ENCODE data around the gene ALDH18A1.
"Not testable (repeated sequence)": the region's sequence is repeated elsewhere in the genome, so short reads cannot be mapped to it uniquely, and the experiment has no call there.

The ALDH18A1 gene

GRCh38 chr10:95691281-95691680, 34.8 kb upstream of the ALDH18A1 start:
- DNase-seq (ENCODE audit: extremely low read depth, low read depth): no peak
- no peak for TF ChIP-seq CTCF (IDR thresholded peaks at IDR 0.05; ENCODE audit: low read depth, low read length)

- no peak for DNase-seq (ENCODE audit: extremely low read depth, low read depth)
- no peak for TF ChIP-seq CTCF (IDR thresholded peaks at IDR 0.05; ENCODE audit: low read depth, low read length)
These were observed 32.1 kb upstream of the ALDH18A1 start for GRCh38 chr10:95688648-95689047.

- DNase-seq (ENCODE audit: extremely low read depth, low read depth): no peak
- TF ChIP-seq CTCF (IDR thresholded peaks at IDR 0.05; ENCODE audit: low read depth, low read length): no peak
These were observed 27.5 kb upstream of the ALDH18A1 start for GRCh38 chr10:95683966-95684365.

- TF ChIP-seq CTCF (IDR thresholded peaks at IDR 0.05; ENCODE audit: low read depth, low read length): no peak
- DNase-seq (ENCODE audit: extremely low read depth, low read depth): no peak
These were observed 19.0 kb upstream of the ALDH18A1 start for GRCh38 chr10:95675403-95676116.

GRCh38 chr10:95674643-95675042, 18.1 kb upstream of the ALDH18A1 start:
- no peak for DNase-seq (ENCODE audit: extremely low read depth, low read depth)
- TF ChIP-seq CTCF (IDR thresholded peaks at IDR 0.05; ENCODE audit: low read depth, low read length): no peak

GRCh38 chr10:95672641-95673040, 16.1 kb upstream of the ALDH18A1 start:
- not testable (repeated sequence) for DNase-seq (ENCODE audit: extremely low read depth, low read depth)

- DNase-seq (ENCODE audit: extremely low read depth, low read depth): no peak
- TF ChIP-seq CTCF (IDR thresholded peaks at IDR 0.05; ENCODE audit: low read depth, low read length): no peak
These were observed 8.0 kb upstream of the ALDH18A1 start for GRCh38 chr10:95664543-95664942.

GRCh38 chr10:95663496-95663895, 7.0 kb upstream of the ALDH18A1 start:
- no peak for DNase-seq (ENCODE audit: extremely low read depth, low read depth)
- no peak for TF ChIP-seq CTCF (IDR thresholded peaks at IDR 0.05; ENCODE audit: low read depth, low read length)

All from AG09319 (cell line).